Measurements from ENCODE around the gene GMCL2.

GRCh38 chr5:178230879-178231538 is 43.8 kb upstream of the GMCL2 start:
- no peak for TF ChIP-seq CTCF (conservative IDR thresholded peaks at IDR 0.05)
- no peak for TF ChIP-seq ZFX (IDR thresholded peaks at IDR 0.05)

All from C4-2B (cell line).